Head of caudate nucleus (tissue), 42 donors: Measurements from ENCODE around the gene CEP128.

Experiments
- DNase-seq, 42 donors: peaks; one replicate each; pipeline versions ENCODE4 v3.0.0 to v3.0.0-alpha.2; 2020 to 2021; ENCODE audit warnings: mixed read lengths in 7 of 42
- intact Hi-C: fragments of 100-400 bp; cut with DNase I; formaldehyde crosslinking; loops from one replicate; pipeline ENCODE4 v1.15.0; 2022

The CEP128 gene

DNA sequence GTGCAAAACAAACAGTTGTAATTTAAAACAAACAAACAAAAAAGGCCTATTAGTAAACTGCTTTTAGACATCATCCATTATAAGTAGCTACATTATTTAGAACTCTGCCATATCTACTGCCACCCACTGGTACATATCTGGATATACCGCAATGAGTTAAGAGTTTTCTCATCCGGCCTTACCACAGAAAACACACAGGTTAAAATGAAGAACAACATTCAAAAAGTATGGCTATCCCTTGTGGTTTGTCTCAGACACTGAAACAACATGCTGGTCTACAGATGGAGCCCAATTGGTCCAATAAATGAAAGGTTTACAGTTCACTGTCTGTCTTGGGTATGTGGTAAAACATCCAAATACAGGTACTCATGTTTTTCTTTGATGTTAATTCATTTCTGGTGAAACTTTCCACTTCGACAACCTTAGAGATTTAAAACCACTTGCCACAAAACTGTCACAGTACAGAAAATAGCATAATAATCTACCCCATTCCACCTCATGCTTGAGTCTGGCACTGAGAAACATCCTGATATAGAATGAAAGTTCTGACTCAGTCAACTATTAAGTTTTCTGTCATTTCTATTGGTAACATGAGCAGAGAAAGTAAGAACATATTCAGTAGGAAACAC is 354.3 kb downstream of the CEP128 start:
- peak in 3 of 42 donors; percentile 5 to 19 (median 11) for DNase-seq
- intact Hi-C loops = no loop called here

GRCh38 chr14:80586131-80586530 is 355.4 kb downstream of the CEP128 start:
- DNase-seq = no peak
- intact Hi-C loops = no loop called here

GRCh38 chr14:80585506-80585835 is 356.1 kb downstream of the CEP128 start:
- DNase-seq = no peak
- intact Hi-C loops = no loop called here

GRCh38 chr14:80584744-80585505 is 356.6 kb downstream of the CEP128 start:
- intact Hi-C loops = no loop called here
- no peak for DNase-seq

- intact Hi-C loops = no loop called here
Observed at GRCh38 chr14:80577599-80577998, 363.9 kb downstream of the CEP128 start.

DNA sequence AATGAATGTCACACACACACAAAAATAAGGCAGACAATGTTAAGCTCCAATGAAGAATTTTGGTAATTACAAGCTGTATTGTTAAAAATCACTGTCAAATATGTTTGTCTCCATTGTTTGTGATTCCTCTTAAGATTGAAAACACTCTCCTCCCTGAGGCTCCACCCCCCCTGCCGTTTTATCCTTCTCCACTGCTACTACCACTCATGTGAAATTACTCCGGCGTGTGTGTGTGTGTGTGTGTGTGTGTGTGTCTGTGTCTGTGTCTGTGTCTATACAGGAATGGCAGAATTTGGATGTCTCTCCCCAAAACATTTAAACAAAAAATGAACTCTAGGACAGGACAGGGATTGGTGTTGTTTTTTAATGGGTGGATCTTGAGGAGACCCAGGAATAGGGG is 365.1 kb downstream of the CEP128 start:
- intact Hi-C loops = no loop called here
- no peak for DNase-seq

More at GRCh38 chr14:80577599-80577998, 363.9 kb downstream of the CEP128 start:
- DNase-seq = no peak

- no peak for DNase-seq
- intact Hi-C loops = no loop called here
Observed at GRCh38 chr14:80575763-80576162, 365.8 kb downstream of the CEP128 start.

DNA sequence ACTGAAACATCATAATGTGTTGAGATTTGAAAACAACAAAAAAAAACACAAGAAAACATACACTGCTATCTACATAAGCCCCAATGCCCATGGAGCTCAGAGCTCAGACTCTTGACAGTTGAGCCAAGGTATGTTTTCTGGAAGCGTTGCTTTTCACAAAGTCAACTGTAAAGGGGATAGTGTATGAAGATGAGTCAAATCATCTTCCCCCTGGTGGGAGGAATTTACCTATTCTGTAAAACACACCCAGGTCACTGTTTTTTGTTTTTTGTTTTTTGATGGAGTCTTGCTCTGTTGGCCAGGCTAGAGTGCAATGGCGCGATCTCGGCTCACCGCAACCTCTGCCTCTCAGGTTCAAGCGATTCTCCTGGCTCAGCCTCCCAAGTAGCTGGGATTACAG is 368.9 kb downstream of the CEP128 start:
- no peak for DNase-seq
- intact Hi-C loops = no loop called here

DNA sequence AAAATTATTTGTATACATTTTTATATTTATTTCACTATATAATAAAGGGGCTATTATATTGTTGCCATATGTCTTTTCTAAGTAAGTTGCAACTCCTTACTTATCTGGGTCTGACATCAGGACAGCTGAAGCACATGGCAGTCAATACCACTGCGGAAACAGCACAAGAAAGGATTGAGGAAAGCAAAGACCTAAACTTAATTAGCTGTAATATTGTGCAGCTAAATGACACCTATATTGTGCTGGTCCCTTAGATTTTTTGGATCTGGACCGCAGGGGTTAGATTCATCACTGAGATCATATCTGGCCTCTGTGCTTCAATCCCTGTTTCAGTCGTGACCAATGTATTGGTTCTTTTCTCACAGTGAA is 370.6 kb downstream of the CEP128 start:
- intact Hi-C loops = no loop called here
- no peak for DNase-seq

GRCh38 chr14:80567905-80568536 is 373.5 kb downstream of the CEP128 start:
- intact Hi-C loops = no loop called here
- DNase-seq = no peak

DNA sequence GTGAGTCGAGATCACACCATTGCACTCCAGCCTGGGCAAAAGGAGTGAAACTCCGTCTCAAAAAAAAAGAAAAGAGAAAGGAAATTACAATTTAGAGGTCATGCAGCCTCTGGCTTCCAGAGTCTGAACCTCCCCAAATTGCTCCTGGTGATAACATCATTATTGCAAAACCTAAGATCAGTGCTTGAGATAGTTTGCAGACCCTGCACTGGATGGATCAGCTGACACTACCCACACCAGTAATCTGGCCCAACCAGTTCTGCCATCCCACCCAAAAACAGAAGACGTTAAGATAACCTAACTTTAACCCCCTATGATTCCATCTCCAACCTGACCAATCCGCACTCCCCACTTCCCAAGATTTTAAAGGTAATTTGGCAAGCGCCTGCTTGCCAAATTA is 376.5 kb downstream of the CEP128 start:
- no peak for DNase-seq
- intact Hi-C loops = no loop called here

- intact Hi-C loops = no loop called here
Observed at GRCh38 chr14:80564051-80564450, 377.5 kb downstream of the CEP128 start.

GRCh38 chr14:80560800-80561657 is 380.5 kb downstream of the CEP128 start:
- no peak for DNase-seq
- intact Hi-C loops = no loop called here

More at GRCh38 chr14:80564051-80564450, 377.5 kb downstream of the CEP128 start:
- no peak for DNase-seq

DNA sequence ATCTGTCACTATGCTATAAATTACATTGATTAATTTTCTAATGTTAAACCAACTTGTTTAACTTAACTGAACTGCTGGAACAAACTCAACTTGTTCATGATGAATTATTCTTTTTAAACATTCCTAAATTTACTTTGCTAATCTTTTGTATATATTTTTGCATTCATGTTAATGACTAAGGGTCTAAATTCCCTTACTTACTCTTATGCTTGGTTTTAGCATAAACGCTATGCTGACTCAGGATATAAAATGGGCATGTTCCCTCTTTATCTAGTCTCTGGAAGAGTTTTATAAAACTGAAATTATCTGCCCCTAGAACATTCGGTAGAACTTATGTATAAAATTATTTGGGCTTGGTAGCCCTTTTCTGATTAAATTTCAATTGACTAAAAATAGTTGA is 387.4 kb downstream of the CEP128 start:
- intact Hi-C loops = no loop called here
- DNase-seq = no peak

DNA sequence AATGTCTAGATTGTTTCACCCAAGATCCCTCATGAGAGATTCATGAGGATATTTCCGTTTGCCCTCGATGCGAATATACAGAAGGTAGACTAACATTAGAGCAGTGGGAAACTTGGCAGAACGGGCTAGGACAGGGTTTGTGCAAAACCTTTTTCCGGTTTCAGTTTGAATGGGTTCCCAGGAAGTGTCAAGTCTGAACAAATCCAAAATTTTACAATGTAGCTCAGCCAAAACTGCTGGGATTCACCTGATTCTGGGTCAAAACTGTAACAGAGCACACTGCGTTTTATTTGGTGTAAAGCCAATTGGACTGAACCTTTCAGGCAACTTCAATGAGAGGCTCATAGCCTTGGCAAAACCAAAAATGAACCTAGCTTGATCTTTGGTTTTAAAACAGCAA is 392.4 kb downstream of the CEP128 start:
- intact Hi-C loops = no loop called here
- DNase-seq = peak in 10 of 42 donors; percentile 4 to 46 (median 10)

DNA sequence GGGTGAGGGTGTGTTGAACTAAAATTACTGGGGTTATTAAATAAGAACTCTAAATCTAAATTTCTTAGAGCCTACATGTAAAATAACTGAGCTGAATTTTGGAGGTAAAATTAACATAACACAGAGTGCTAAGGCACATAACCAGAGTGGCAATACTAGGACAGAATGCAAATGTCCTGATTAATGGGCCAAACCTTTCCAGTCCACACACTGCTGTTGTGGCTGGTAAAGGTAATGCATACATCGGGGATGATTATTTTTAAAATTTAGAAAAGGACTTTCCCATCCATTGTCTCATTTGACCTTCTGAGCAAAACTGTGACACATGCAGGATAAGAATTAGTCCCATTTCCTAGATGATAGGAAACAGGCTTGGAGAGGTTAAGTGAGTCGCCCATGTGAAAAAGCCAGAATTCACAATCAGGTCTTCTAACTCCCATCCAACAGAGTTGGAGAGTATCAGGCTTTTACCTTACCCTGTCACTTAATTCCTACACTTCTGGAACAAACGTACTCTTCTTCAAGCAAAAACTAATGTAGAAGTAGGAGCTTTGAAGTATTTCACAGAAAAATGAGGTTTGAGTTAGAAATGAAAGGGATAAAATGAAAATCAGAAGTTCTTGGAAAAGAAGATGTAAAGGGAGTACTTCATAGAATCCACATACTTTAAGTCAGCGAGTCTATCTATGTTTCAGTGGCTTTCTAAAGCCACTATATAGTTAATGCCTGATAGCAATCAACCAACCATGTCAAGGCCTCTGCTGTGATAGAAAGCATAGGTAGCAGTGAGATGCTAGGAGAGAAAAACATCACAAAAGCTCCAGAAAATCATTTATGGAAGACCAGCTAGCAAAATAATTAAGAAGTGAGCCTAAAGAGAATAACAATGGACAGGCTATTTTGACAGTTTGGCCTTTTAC is 395.3 kb downstream of the CEP128 start:
- DNase-seq = no peak
- intact Hi-C loops = no loop called here

DNA sequence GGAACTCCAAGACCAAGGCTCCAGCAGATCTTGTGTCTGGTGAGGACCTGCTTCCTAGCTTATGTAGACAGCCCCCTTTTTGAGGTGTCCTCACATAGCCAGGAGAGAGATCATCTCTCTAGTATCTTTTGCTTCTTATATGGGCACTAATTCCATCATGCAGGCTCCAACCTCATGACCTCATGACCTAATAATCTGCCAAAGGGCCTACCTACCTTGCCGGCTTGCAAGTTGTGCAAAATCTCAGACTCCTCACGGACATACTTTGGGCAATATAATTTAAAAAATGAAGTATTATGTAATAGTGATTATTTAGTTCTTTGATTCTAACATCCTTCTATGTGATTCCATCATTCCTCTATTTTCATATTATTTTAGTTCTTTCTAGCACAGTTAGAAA is 397.2 kb downstream of the CEP128 start:
- intact Hi-C loops = no loop called here
- DNase-seq = no peak

- intact Hi-C loops = no loop called here
Observed at GRCh38 chr14:80543211-80543610, 398.3 kb downstream of the CEP128 start.

More at GRCh38 chr14:80543211-80543610, 398.3 kb downstream of the CEP128 start:
- no peak for DNase-seq
